Mesenchymal stem cell (in vitro differentiated cells and primary cell): ENCODE measurements around the gene ABHD8.
A peak's percentile ranks its signal among the peaks of the same experiment; 100 is the strongest.

Source experiments
- DNase-seq: peaks from one replicate; pipeline ENCODE4 v3.0.0-alpha.2; 2013
- H2AFZ ChIP-seq: one replicate; pipeline ENCODE4 v1.6.1; 2013; ENCODE audit warnings: low read depth, mild to moderate bottlenecking, control low read depth, inconsistent platforms, low read length, moderate library complexity
- H2AK5ac ChIP-seq: 2 replicates; pipeline ENCODE4 v1.6.1; 2013; ENCODE audit warnings: low read length, moderate library complexity, mild to moderate bottlenecking, inconsistent platforms; ENCODE audit not compliant: severe bottlenecking
- H2BK120ac ChIP-seq: one replicate; pipeline ENCODE4 v1.6.1; 2013; ENCODE audit warnings: low read depth, mild to moderate bottlenecking, inconsistent platforms, low read length, moderate library complexity
- H2BK12ac ChIP-seq, 2 experiments: one replicate each; pipeline ENCODE4 v1.6.1; 2013; ENCODE audit warnings: inconsistent platforms in 2 of 2, low read length in 2 of 2, mild to moderate bottlenecking in 2 of 2, moderate library complexity in 2 of 2, control low read depth in 1 of 2
- H2BK15ac ChIP-seq: one replicate; pipeline ENCODE4 v1.6.1; 2013; ENCODE audit warnings: mild to moderate bottlenecking, low read depth, inconsistent platforms; ENCODE audit not compliant: poor library complexity, severe bottlenecking
- H2BK5ac ChIP-seq: 2 replicates; pipeline ENCODE4 v1.6.1; 2013; ENCODE audit warnings: low read depth, mild to moderate bottlenecking, low read length, control low read depth, inconsistent platforms; ENCODE audit not compliant: poor library complexity, severe bottlenecking
- H3K14ac ChIP-seq, 2 experiments: one replicate each; pipeline ENCODE4 v1.6.1; 2013; ENCODE audit warnings: inconsistent platforms in 2 of 2, low read length in 2 of 2, control low read depth in 1 of 2, mild to moderate bottlenecking in 1 of 2, moderate library complexity in 1 of 2
- H3K18ac ChIP-seq, 2 experiments: one replicate each; pipeline ENCODE4 v1.6.1; 2013; ENCODE audit warnings: inconsistent platforms in 2 of 2, low read length in 2 of 2, control low read depth in 1 of 2, low read depth in 1 of 2, mild to moderate bottlenecking in 1 of 2
- H3K23ac ChIP-seq, 2 experiments: one replicate each; pipeline ENCODE4 v1.6.1; 2013; ENCODE audit warnings: inconsistent platforms in 2 of 2, low read length in 2 of 2, mild to moderate bottlenecking in 2 of 2, moderate library complexity in 2 of 2, control low read depth in 1 of 2
- H3K27ac ChIP-seq: 2 replicates; pipeline ENCODE4 v1.5.1; 2013; ENCODE audit warnings: mild to moderate bottlenecking, moderate library complexity, low read length, control low read depth, inconsistent platforms; ENCODE audit not compliant: poor library complexity, severe bottlenecking
- H3K27me3 ChIP-seq, 2 experiments: 2 replicates each; pipeline versions ENCODE4 v1.6.1 to v1.7.0; 2013; ENCODE audit warnings: low read length in 2 of 2, mild to moderate bottlenecking in 2 of 2, moderate library complexity in 2 of 2, control low read depth in 1 of 2, inconsistent platforms in 1 of 2; ENCODE audit not compliant: control insufficient read depth in 1 of 2, insufficient read depth in 1 of 2
- H3K36me3 ChIP-seq, 2 experiments: 2 replicates each; pipeline versions ENCODE4 v1.6.1 to v1.7.0; 2013; ENCODE audit warnings: low read length in 2 of 2, control low read depth in 1 of 2, inconsistent platforms in 1 of 2, low read depth in 1 of 2, mild to moderate bottlenecking in 1 of 2; ENCODE audit not compliant: insufficient read depth in 2 of 2, control insufficient read depth in 1 of 2
- H3K4ac ChIP-seq, 2 experiments: one replicate each; pipeline ENCODE4 v1.6.1; 2013; ENCODE audit warnings: inconsistent platforms in 2 of 2, low read length in 2 of 2, mild to moderate bottlenecking in 2 of 2, moderate library complexity in 2 of 2, control low read depth in 1 of 2, low read depth in 1 of 2
- H3K4me1 ChIP-seq: 2 replicates; pipeline ENCODE4 v1.6.1; 2013; ENCODE audit warnings: low read depth, low read length, control low read depth; ENCODE audit not compliant: control insufficient read depth, insufficient read depth
- H3K4me2 ChIP-seq: 2 replicates; pipeline ENCODE4 v1.6.1; 2013; ENCODE audit warnings: low read length, mild to moderate bottlenecking, inconsistent platforms; ENCODE audit not compliant: poor library complexity, severe bottlenecking
- H3K4me3 ChIP-seq, 2 experiments: 2 replicates each; pipeline versions ENCODE4 v1.5.1 to v1.7.0; 2013; ENCODE audit warnings: low read length in 2 of 2, mild to moderate bottlenecking in 2 of 2, control low read depth in 1 of 2, low read depth in 1 of 2; ENCODE audit not compliant: insufficient read depth in 1 of 2
- H3K79me1 ChIP-seq: replicated peaks from 2 replicates; pipeline ENCODE4 v1.6.1; 2013; ENCODE audit warnings: mild to moderate bottlenecking, control low read depth, low read length, inconsistent platforms; ENCODE audit not compliant: poor library complexity, severe bottlenecking
- H3K9ac ChIP-seq: 2 replicates; pipeline ENCODE4 v1.7.0; 2013; ENCODE audit warnings: mild to moderate bottlenecking, low read length, moderate library complexity
- H3K9me3 ChIP-seq: 2 replicates; pipeline ENCODE4 v1.7.0; 2013; ENCODE audit warnings: mild to moderate bottlenecking, low read length; ENCODE audit not compliant: control insufficient read depth
- H4K8ac ChIP-seq: one replicate; pipeline ENCODE4 v1.6.1; 2013; ENCODE audit warnings: inconsistent platforms, mild to moderate bottlenecking, low read length, moderate library complexity
- H4K91ac ChIP-seq: one replicate; pipeline ENCODE4 v1.6.1; 2013; ENCODE audit warnings: mild to moderate bottlenecking, low read length, inconsistent platforms
- WGBS: methylation state at CpG from one replicate; pipeline ENCODE4 v1.1.7; 2013; ENCODE audit warnings: mixed read lengths; 5-methylcytosine and 5-hydroxymethylcytosine counted together

ABHD8 gene

DNA sequence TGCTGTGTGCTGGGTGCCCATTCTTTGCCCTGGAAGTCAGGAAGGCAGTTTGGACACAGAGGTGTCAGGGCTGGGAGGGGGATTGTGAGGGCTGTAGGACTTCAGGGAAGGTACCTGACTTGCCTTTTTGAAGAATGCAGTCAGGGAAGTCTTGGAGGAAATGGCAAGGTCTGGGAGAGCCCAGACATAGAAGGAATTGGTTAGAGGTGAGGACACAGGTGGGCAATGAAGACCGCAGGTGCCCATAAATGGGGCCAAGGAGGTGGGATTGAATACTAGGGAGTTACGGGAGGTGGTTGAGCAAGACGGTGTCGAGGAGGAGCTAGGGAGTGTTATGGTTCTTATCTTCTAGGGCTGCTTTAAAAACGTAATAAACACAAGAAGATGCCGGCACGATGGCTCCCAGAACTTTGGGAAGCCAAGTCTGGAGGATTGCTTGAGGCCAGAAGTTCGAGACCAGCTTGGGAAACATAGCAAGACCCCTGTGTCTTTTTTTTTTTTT is 4.7 kb upstream of the ABHD8 start:
- Histone ChIP-seq H3K9me3 (no peaks in the 10 kb centered on the region), H2BK12ac (peak overlapping the region in 1 of 2 experiments; percentile 45), H3K27ac (no peak overlapping the region), H2BK5ac (no peak overlapping the region), H3K36me3 (peaks cover 0 to 9% of the 10 kb centered on the region in 2 experiments), H2AFZ (no peak overlapping the region), H2BK120ac (no peak overlapping the region), H3K18ac (no peak overlapping the region), H3K9ac (no peak overlapping the region), H2AK5ac (no peak overlapping the region), H3K27me3 (no peaks in the 10 kb centered on the region), H3K79me1 (peaks cover 13% of the 10 kb centered on the region), H3K4ac (no peak overlapping the region), H3K4me3 (no peak overlapping the region), H4K8ac (no peak overlapping the region), H3K14ac (no peak overlapping the region), H3K4me2 (no peak overlapping the region), H2BK15ac (no peak overlapping the region), H4K91ac (no peak overlapping the region), H3K4me1 (peaks cover 48% of the 10 kb centered on the region), H3K23ac (no peak overlapping the region)
- 91% methylated on average over 8 of the region's 8 CpGs for WGBS
- DNase-seq: no peak

DNA sequence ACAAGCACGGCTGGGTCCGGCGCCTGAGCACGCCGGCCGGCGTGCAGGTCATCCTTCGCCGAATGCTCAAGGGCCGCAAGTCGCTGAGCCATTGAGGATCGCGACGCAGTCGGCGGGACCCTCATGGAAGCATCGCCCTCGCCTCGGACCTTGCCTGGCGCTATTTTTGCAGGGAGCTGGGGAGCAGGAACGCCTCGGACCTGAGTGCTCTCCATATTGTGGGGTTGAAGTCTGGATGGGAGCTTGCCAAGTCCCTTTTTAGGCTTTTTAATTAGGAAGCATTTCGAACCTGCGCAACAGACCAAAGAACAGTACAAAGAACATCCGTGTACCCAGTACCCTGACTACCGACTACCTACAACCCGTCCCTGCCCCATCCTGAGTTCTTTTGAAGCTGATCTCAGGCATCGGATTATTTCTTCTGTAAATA is 3.1 kb upstream of the ABHD8 start:
- peak overlapping the region; percentile 56 to 82 for H3K4ac ChIP-seq
- peak overlapping the region; percentile 27 for H2BK120ac ChIP-seq
- peak overlapping the region; percentile 80 for H2AFZ ChIP-seq
- peak overlapping the region; percentile 91 for H3K27ac ChIP-seq
- H3K9me3 ChIP-seq: no peaks in the 10 kb centered on the region
- peak overlapping the region in 1 of 2 experiments; percentile 9 for H3K14ac ChIP-seq
- peaks cover 0 to 8% of the 10 kb centered on the region in 2 experiments for H3K36me3 ChIP-seq
- H3K27me3 ChIP-seq: no peaks in the 10 kb centered on the region
- peak overlapping the region in 1 of 2 experiments; percentile 10 for H2BK12ac ChIP-seq
- no peak for DNase-seq
- WGBS: 11% methylated on average over 26 of the region's 28 CpGs
- H3K4me3 ChIP-seq: peak overlapping the region; percentile 80 to 95
- H2AK5ac ChIP-seq: no peak overlapping the region
- H4K91ac ChIP-seq: peak overlapping the region; percentile 96
- H2BK15ac ChIP-seq: peak overlapping the region; percentile 95
- peak overlapping the region; percentile 90 to 96 for H3K18ac ChIP-seq
- H3K4me2 ChIP-seq: peak overlapping the region; percentile 78
- no peak overlapping the region for H2BK5ac ChIP-seq
- H3K23ac ChIP-seq: peak overlapping the region; percentile 64 to 98
- peaks cover 42% of the 10 kb centered on the region for H3K4me1 ChIP-seq
- peaks cover 23% of the 10 kb centered on the region for H3K79me1 ChIP-seq
- H3K9ac ChIP-seq: peak overlapping the region; percentile 94
- H4K8ac ChIP-seq: peak overlapping the region; percentile 83

DNA sequence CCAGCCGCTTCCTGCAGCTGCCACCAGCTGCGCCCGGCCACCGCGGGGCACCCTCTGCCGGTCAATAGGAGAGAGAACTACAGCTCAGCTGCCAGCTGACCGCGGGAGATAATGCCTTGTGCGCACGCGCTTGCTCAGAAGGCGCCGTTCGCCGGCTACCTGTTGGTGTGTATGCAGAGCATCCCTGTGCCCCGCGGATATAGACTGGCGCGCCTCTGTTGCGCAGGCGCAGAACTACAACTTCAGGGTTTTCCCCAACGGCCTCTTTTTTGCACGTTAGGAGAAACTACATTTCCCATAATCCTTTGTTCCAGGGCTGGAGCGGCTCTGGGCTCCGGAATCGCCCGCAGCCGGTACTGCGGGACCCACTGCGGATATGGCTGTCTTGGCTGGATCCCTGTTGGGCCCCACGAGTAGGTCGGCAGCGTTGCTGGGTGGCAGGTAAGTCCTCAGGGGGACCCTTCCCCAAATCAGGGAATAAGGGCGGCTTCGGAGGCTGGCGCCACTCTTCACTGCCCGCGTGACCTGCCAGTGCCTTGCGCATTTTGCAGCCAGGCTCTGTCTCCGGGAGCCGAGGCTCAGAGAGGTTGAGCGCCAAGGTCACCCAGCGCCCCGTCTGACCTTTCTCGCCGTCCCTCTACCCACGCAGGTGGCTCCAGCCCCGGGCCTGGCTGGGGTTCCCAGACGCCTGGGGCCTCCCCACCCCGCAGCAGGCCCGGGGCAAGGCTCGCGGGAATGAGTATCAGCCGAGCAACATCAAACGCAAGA is 2.5 kb upstream of the ABHD8 start, which contains the start of gene MRPL34:
TSS of gene MRPL34 (plus strand) at position 356 of the 768 bp plus-strand sequence. CDS start at position 377, 21 bp downstream.
- Histone ChIP-seq H4K91ac (peak within 1 kb of the TSS; percentile 96), H3K4me1 (peaks cover 38% of the 10 kb centered on the region), H3K4me2 (peak within 1 kb of the TSS; percentile 78), H2BK12ac (peak within 1 kb of the TSS; percentile 61 to 86), H2AK5ac (peak within 1 kb of the TSS; percentile 36), H3K27me3 (no peaks in the 10 kb centered on the region), H2BK5ac (peak within 1 kb of the TSS; percentile 53), H3K36me3 (peaks cover 0 to 14% of the 10 kb centered on the region in 2 experiments), H2AFZ (peak within 1 kb of the TSS; percentile 80), H3K4ac (peak within 1 kb of the TSS; percentile 62 to 82), H3K14ac (peak within 1 kb of the TSS in 1 of 2 experiments; percentile 94), H3K79me1 (peaks cover 28% of the 10 kb centered on the region), H2BK120ac (peak within 1 kb of the TSS; percentile 27), H2BK15ac (peak within 1 kb of the TSS; percentile 95), H3K9me3 (no peaks in the 10 kb centered on the region), H4K8ac (peak within 1 kb of the TSS; percentile 83), H3K27ac (peak within 1 kb of the TSS; percentile 91), H3K23ac (peak within 1 kb of the TSS; percentile 64 to 98), H3K4me3 (peak within 1 kb of the TSS; percentile 80 to 95), H3K9ac (peak within 1 kb of the TSS; percentile 94), H3K18ac (peak within 1 kb of the TSS; percentile 90 to 96)
- DNase-seq: peak; percentile 98
- WGBS: 1% methylated on average over 53 of the region's 55 CpGs

DNA sequence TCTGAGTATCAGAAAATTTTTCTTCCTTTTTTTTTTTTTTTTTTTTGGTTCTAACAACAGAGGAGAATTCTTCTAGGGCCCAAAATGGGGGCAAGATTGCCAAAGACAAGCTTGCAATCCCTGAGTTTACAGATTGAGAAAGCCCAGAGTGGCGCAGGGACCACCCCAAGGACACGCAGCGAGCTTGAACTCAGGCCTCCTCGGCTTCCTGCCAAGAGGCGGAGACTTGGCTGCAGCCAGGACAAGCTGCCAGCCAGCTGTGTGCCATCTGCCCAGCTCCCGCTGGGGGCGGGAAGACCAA is 1.9 kb upstream of the ABHD8 start:
- Histone ChIP-seq H3K18ac (no peak overlapping the region), H2AK5ac (no peak overlapping the region), H3K4me3 (peak overlapping the region in 1 of 2 experiments; percentile 95), H3K27ac (peak overlapping the region; percentile 78), H2BK120ac (no peak overlapping the region), H3K4me1 (peaks cover 33% of the 10 kb centered on the region), H3K4ac (no peak overlapping the region), H2AFZ (peak overlapping the region; percentile 62), H2BK15ac (no peak overlapping the region), H3K36me3 (peaks cover 0 to 19% of the 10 kb centered on the region in 2 experiments), H3K14ac (no peak overlapping the region), H4K91ac (no peak overlapping the region), H3K4me2 (no peak overlapping the region), H3K27me3 (no peaks in the 10 kb centered on the region), H3K79me1 (peaks cover 31% of the 10 kb centered on the region), H3K23ac (no peak overlapping the region), H2BK5ac (no peak overlapping the region), H3K9me3 (no peaks in the 10 kb centered on the region), H2BK12ac (no peak overlapping the region), H4K8ac (peak overlapping the region; percentile 62), H3K9ac (peak overlapping the region; percentile 94)
- DNase-seq: no peak
- 4% methylated on average over 7 of the region's 7 CpGs for WGBS
